H9 (cell line): ENCODE data around the gene ZNF423. TPM values are rescaled to one million over a fixed set of nuclear protein-coding genes. Genes with fewer than 3 reads are reported as not detected.

Experiments used
- DNase-seq: peaks from one replicate; pipeline ENCODE4 v3.0.0-alpha.2; 2017
- H2AFZ ChIP-seq: one replicate; pipeline ENCODE4 v1.6.1; 2013; ENCODE audit warnings: mild to moderate bottlenecking, low read length, control low read depth, moderate library complexity
- H2AK5ac ChIP-seq: 2 replicates; pipeline ENCODE4 v1.6.1; 2013; ENCODE audit warnings: low read length, control low read depth, mixed read lengths; ENCODE audit not compliant: insufficient read length
- H2BK120ac ChIP-seq: one replicate; pipeline ENCODE4 v1.6.1; 2013; ENCODE audit warnings: low read depth, mild to moderate bottlenecking, low read length, control low read depth, inconsistent platforms; ENCODE audit not compliant: poor library complexity, severe bottlenecking
- H2BK12ac ChIP-seq: 2 replicates; pipeline ENCODE4 v1.6.1; 2013; ENCODE audit warnings: low read length, control low read depth, mixed read lengths, low read depth; ENCODE audit not compliant: insufficient read length
- H2BK15ac ChIP-seq: 2 replicates; pipeline ENCODE4 v1.6.1; 2013; ENCODE audit warnings: low read depth, low read length, control low read depth
- H2BK20ac ChIP-seq: one replicate; pipeline ENCODE4 v1.6.1; 2013; ENCODE audit warnings: low read depth, mild to moderate bottlenecking, low read length, control low read depth, inconsistent platforms; ENCODE audit not compliant: poor library complexity, severe bottlenecking
- H2BK5ac ChIP-seq: 2 replicates; pipeline ENCODE4 v1.6.1; 2013; ENCODE audit warnings: low read length, control low read depth, mixed read lengths; ENCODE audit not compliant: insufficient read length
- H3K14ac ChIP-seq: 2 replicates; pipeline ENCODE4 v1.6.1; 2013; ENCODE audit warnings: low read length, control low read depth; ENCODE audit not compliant: insufficient read depth
- H3K18ac ChIP-seq: 2 replicates; pipeline ENCODE4 v1.6.1; 2013; ENCODE audit warnings: low read depth, mild to moderate bottlenecking, mixed read lengths, low read length, control low read depth; ENCODE audit not compliant: insufficient read length
- H3K23ac ChIP-seq: 2 replicates; pipeline ENCODE4 v1.6.1; 2013; ENCODE audit warnings: low read length, control low read depth, mixed read lengths, low read depth; ENCODE audit not compliant: insufficient read length
- H3K23me2 ChIP-seq: 2 replicates; pipeline ENCODE4 v1.6.1; 2013; ENCODE audit warnings: low read depth, mild to moderate bottlenecking, mixed read lengths, low read length, control low read depth; ENCODE audit not compliant: insufficient read length, poor library complexity, severe bottlenecking
- H3K27ac ChIP-seq: 2 replicates; pipeline ENCODE4 v1.5.1; 2013; ENCODE audit warnings: low read length, control low read depth, mixed read lengths, low read depth; ENCODE audit not compliant: insufficient read length
- H3K27me3 ChIP-seq: 2 replicates; pipeline ENCODE4 v1.6.1; 2013; ENCODE audit warnings: low read length, control low read depth, inconsistent platforms; ENCODE audit not compliant: insufficient read depth
- H3K4ac ChIP-seq: 2 replicates; pipeline ENCODE4 v1.6.1; 2013; ENCODE audit warnings: low read depth, mild to moderate bottlenecking, control low read depth, inconsistent platforms, low read length, moderate library complexity
- H3K4me1 ChIP-seq: 2 replicates; pipeline ENCODE4 v1.6.1; 2013; ENCODE audit warnings: low read length, control low read depth, inconsistent platforms; ENCODE audit not compliant: insufficient read depth
- H3K4me2 ChIP-seq: 2 replicates; pipeline ENCODE4 v1.6.1; 2013; ENCODE audit warnings: low read length, control low read depth, mixed read lengths; ENCODE audit not compliant: insufficient read length, insufficient read depth
- H3K56ac ChIP-seq: 2 replicates; pipeline ENCODE4 v1.6.1; 2013; ENCODE audit warnings: low read depth, mild to moderate bottlenecking, mixed read lengths, low read length, control low read depth; ENCODE audit not compliant: insufficient read length
- H3K79me1 ChIP-seq: 2 replicates; pipeline ENCODE4 v1.6.1; 2013; ENCODE audit warnings: low read depth, mild to moderate bottlenecking, moderate library complexity, low read length, control low read depth, inconsistent platforms; ENCODE audit not compliant: insufficient read depth, poor library complexity, severe bottlenecking
- H3K79me2 ChIP-seq: 2 replicates; pipeline ENCODE4 v1.6.1; 2013; ENCODE audit warnings: low read length, control low read depth, inconsistent platforms; ENCODE audit not compliant: insufficient read depth
- H3K9ac ChIP-seq: 2 replicates; pipeline ENCODE4 v1.6.1; 2013; ENCODE audit warnings: low read length, control low read depth, mixed read lengths; ENCODE audit not compliant: insufficient read length; ENCODE audit errors: extremely low read depth
- H3K9me3 ChIP-seq: one replicate; pipeline ENCODE4 v1.6.1; 2013; ENCODE audit warnings: low read depth, low read length, inconsistent platforms; ENCODE audit not compliant: control insufficient read depth
- H3T11ph ChIP-seq: one replicate; pipeline ENCODE4 v1.6.1; 2013; ENCODE audit warnings: mild to moderate bottlenecking, low read length, control low read depth, inconsistent platforms
- H4K20me1 ChIP-seq: one replicate; pipeline ENCODE4 v1.6.1; 2013; ENCODE audit not compliant: control insufficient read depth, insufficient read length, insufficient read depth
- H4K5ac ChIP-seq: 2 replicates; pipeline ENCODE4 v1.6.1; 2013; ENCODE audit warnings: low read depth, mild to moderate bottlenecking, mixed read lengths, low read length, control low read depth; ENCODE audit not compliant: insufficient read length
- H4K8ac ChIP-seq: replicated peaks from 2 replicates; pipeline ENCODE4 v1.6.1; 2013; ENCODE audit warnings: low read length, control low read depth, mixed read lengths, low read depth; ENCODE audit not compliant: insufficient read length
- H4K91ac ChIP-seq: 2 replicates; pipeline ENCODE4 v1.6.1; 2013; ENCODE audit warnings: low read depth, mild to moderate bottlenecking, moderate library complexity, mixed read lengths, low read length, control low read depth; ENCODE audit not compliant: insufficient read length
- H3K27ac Mint-ChIP-seq, 3 experiments: 2 replicates in 2 of 3; 3 replicates in 1 of 3; pipeline ENCODE4 v1.8.0; 2020 to 2021; ENCODE audit warnings: mixed read lengths in 3 of 3, mild to moderate bottlenecking in 1 of 3, moderate library complexity in 1 of 3
- H3K27me3 Mint-ChIP-seq: 2 replicates; pipeline ENCODE4 v1.8.0; 2021; ENCODE audit warnings: low read depth, mild to moderate bottlenecking, moderate library complexity, mixed read lengths
- H3K36me3 Mint-ChIP-seq, 3 experiments: 2 replicates in 2 of 3; 3 replicates in 1 of 3; pipeline ENCODE4 v1.8.0; 2020 to 2021; ENCODE audit warnings: low read depth in 3 of 3, mixed read lengths in 3 of 3; ENCODE audit not compliant: insufficient read depth in 1 of 3
- H3K4me1 Mint-ChIP-seq, 2 experiments: 2 replicates each; pipeline ENCODE4 v1.8.0; 2020; ENCODE audit warnings: mixed read lengths in 2 of 2
- H3K4me3 Mint-ChIP-seq, 2 experiments: 2 replicates in 1 of 2; 3 replicates in 1 of 2; pipeline ENCODE4 v1.8.0; 2020 to 2021; ENCODE audit warnings: mild to moderate bottlenecking in 2 of 2, mixed read lengths in 2 of 2, moderate library complexity in 1 of 2
- H3K9me3 Mint-ChIP-seq, 2 experiments: 2 replicates in 1 of 2; 3 replicates in 1 of 2; pipeline ENCODE4 v1.8.0; 2020; ENCODE audit warnings: mild to moderate bottlenecking in 2 of 2, mixed read lengths in 2 of 2, moderate library complexity in 1 of 2
- WGBS: extraction: QIAGEN DNeasy Blood & Tissue Kit; methylation state at CpG from one replicate; pipeline ENCODE4 v1.1.7; 2013; ENCODE audit warnings: missing lambda C conversion rate, low lambda C conversion rate, mixed read lengths; ENCODE audit not compliant: insufficient read length; ENCODE audit errors: extremely low coverage; 5-methylcytosine and 5-hydroxymethylcytosine counted together
- total RNA-seq: library from RNA; stranded (reverse); gene quantifications from 2 replicates; pipeline ENCODE4 v1.2.1, GENCODE V29; 2021
- TF ChIP-seq, protein P1 (sequence below): fragments of 200-600 bp; sonication (generic); conservative IDR thresholded peaks from 3 replicates; pipeline ENCODE4 v1.8.0; 2021; ENCODE audit warnings: antibody characterized with exemption, mild to moderate bottlenecking

ZNF423 gene
- total RNA-seq, 1 experiment from 2014 or later: 51.5 TPM

DNA sequence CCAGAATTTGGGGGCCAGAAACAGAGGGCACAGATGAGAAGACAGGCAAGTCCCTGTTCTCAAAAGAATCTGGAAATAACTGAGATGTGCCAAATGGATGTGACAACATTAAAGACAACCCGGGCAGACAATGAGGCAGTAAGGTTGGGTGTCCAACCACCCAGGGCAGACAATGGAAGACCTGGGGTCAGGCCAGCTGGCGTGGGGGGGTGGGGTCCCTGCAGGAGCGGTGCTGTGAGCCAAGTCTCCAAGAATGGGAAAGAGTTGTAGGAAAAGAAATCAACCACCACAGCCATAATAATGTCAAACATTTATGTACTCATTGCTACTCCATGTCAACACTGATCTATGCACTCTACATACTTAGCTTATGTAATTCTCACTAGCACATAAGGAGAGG is 279.0 kb downstream of the ZNF423 start:
- Histone ChIP-seq H3K56ac (no peak overlapping the region), H2BK120ac (no peak overlapping the region), H3K79me2 (no peaks in the 10 kb centered on the region), H3K14ac (no peak overlapping the region), H3K18ac (no peak overlapping the region), H3K23ac (no peak overlapping the region), H3K9ac (no peak overlapping the region), H3T11ph (no peak overlapping the region), H3K27ac (no peak overlapping the region), H3K23me2 (no peaks in the 10 kb centered on the region), H2AFZ (no peak overlapping the region), H2BK12ac (no peak overlapping the region), H4K91ac (no peak overlapping the region), H4K8ac (no peak overlapping the region), H4K5ac (no peak overlapping the region), H2BK15ac (no peak overlapping the region), H3K4ac (no peak overlapping the region), H3K27me3 (no peaks in the 10 kb centered on the region), H2BK20ac (no peak overlapping the region), H2AK5ac (no peak overlapping the region), H3K79me1 (no peaks in the 10 kb centered on the region), H3K4me1 (peaks cover 3% of the 10 kb centered on the region; the same call in 1 of the 2 replicates), H4K20me1 (no peaks in the 10 kb centered on the region), H3K4me2 (no peak overlapping the region), H2BK5ac (no peak overlapping the region), H3K9me3 (no peaks in the 10 kb centered on the region)
- H3K9me3 Mint-ChIP-seq: peaks cover 0 to 3% of the 10 kb centered on the region in 2 experiments; a peak in 2 of 5 replicates
- no CpG with 5 or more reads among the region's 3 CpGs for WGBS
- DNase-seq: no peak
- H3K27ac Mint-ChIP-seq: peak overlapping the region in 1 of 3 experiments; percentile 69; a peak in 2 of 7 replicates
- H3K36me3 Mint-ChIP-seq: peaks cover 5 to 12% (median 8%) of the 10 kb centered on the region in 3 experiments
- H3K4me3 Mint-ChIP-seq: no peak overlapping the region
- TF ChIP-seq, protein P1, sequence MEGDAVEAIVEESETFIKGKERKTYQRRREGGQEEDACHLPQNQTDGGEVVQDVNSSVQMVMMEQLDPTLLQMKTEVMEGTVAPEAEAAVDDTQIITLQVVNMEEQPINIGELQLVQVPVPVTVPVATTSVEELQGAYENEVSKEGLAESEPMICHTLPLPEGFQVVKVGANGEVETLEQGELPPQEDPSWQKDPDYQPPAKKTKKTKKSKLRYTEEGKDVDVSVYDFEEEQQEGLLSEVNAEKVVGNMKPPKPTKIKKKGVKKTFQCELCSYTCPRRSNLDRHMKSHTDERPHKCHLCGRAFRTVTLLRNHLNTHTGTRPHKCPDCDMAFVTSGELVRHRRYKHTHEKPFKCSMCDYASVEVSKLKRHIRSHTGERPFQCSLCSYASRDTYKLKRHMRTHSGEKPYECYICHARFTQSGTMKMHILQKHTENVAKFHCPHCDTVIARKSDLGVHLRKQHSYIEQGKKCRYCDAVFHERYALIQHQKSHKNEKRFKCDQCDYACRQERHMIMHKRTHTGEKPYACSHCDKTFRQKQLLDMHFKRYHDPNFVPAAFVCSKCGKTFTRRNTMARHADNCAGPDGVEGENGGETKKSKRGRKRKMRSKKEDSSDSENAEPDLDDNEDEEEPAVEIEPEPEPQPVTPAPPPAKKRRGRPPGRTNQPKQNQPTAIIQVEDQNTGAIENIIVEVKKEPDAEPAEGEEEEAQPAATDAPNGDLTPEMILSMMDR: no peak
- H3K4me1 Mint-ChIP-seq: peaks cover 29 to 42% of the 10 kb centered on the region in 2 experiments
- H3K27me3 Mint-ChIP-seq: no peaks in the 10 kb centered on the region
